NCI-H1694 (cell line): ENCODE data around the gene HRG.
"Not testable (repeated sequence)": the region's sequence is repeated elsewhere in the genome, so short reads cannot be mapped to it uniquely, and the experiment has no call there.

ENCODE experiments used
- DNase-seq: peaks from one replicate; lab custom pipeline; 2025; lab: John Stamatoyannopoulos, UW

The HRG gene

GRCh38 chr3:186680869-186681268, 15.1 kb downstream of the HRG start:
- no peak for DNase-seq

GRCh38 chr3:186682812-186683211, 17.0 kb downstream of the HRG start:
- no peak for DNase-seq

- no peak for DNase-seq
These were observed 18.2 kb downstream of the HRG start for GRCh38 chr3:186683979-186684378.

GRCh38 chr3:186686475-186686874, 20.7 kb downstream of the HRG start:
- not testable (repeated sequence) for DNase-seq

GRCh38 chr3:186687120-186687651, 21.4 kb downstream of the HRG start:
- DNase-seq = no peak

GRCh38 chr3:186690304-186690703, 24.5 kb downstream of the HRG start:
- DNase-seq = not testable (repeated sequence)

GRCh38 chr3:186691676-186692075, 25.9 kb downstream of the HRG start:
- DNase-seq = no peak

- DNase-seq = no peak
These were observed 28.0 kb downstream of the HRG start for GRCh38 chr3:186693843-186694242.

- no peak for DNase-seq
These were observed 28.6 kb downstream of the HRG start for GRCh38 chr3:186694288-186695032.

GRCh38 chr3:186696522-186696921, 30.7 kb downstream of the HRG start:
- DNase-seq = no peak

GRCh38 chr3:186697510-186697909, 31.7 kb downstream of the HRG start:
- no peak for DNase-seq

- DNase-seq = no peak
These were observed 34.5 kb downstream of the HRG start for GRCh38 chr3:186700267-186700666.

- DNase-seq = not testable (repeated sequence)
These were observed 36.6 kb downstream of the HRG start for GRCh38 chr3:186702451-186702850.

- DNase-seq = no peak
These were observed 40.3 kb downstream of the HRG start for GRCh38 chr3:186705882-186706780.

- no peak for DNase-seq
These were observed 43.3 kb downstream of the HRG start for GRCh38 chr3:186708983-186709679.

GRCh38 chr3:186710694-186711093, 44.9 kb downstream of the HRG start:
- not testable (repeated sequence) for DNase-seq

- DNase-seq = no peak
These were observed 47.7 kb downstream of the HRG start for GRCh38 chr3:186713499-186713898.

GRCh38 chr3:186717039-186717457, 51.2 kb downstream of the HRG start, which contains the start of gene KNG1:
Gene KNG1 (plus strand): TSS chr3:186717359. CDS start chr3:186717543, 184 bp downstream.
- no peak for DNase-seq

GRCh38 chr3:186719945-186720739, 54.3 kb downstream of the HRG start:
- no peak for DNase-seq

- DNase-seq = no peak
These were observed 56.6 kb downstream of the HRG start for GRCh38 chr3:186722457-186722856.

GRCh38 chr3:186724911-186725310, 59.1 kb downstream of the HRG start:
- no peak for DNase-seq
